Measurements from ENCODE around the gene CORO1C. TPM values are rescaled to one million over a fixed set of nuclear protein-coding genes. Genes with fewer than 3 reads are reported as not detected.

Gene CORO1C
- total and polyA plus RNA-seq, 4 donors = 23.2 to 58.6 (median 41.9) TPM

- no peak for DNase-seq (ENCODE audit: low spot score)
- 81% methylated on average over 11 of the region's 11 CpGs for WGBS
- H3K9ac ChIP-seq (ENCODE audit: low read depth in 1 of 2, low read length in 2 of 2) = no peak overlapping the region
- peaks cover 0 to 2% (median 0%) of the 10 kb centered on the region in 4 donors for H3K27me3 ChIP-seq (ENCODE audit: control insufficient read depth in 4 of 4, insufficient read depth in 4 of 4, low read length in 3 of 4)
- no peak overlapping the region for H3K4me3 ChIP-seq (ENCODE audit: low read depth in 1 of 3, low read length in 3 of 3)
- H3K4me1 ChIP-seq (ENCODE audit: control insufficient read depth in 4 of 4, insufficient read depth in 4 of 4, low read length in 3 of 4) = peaks cover 0 to 7% (median 2%) of the 10 kb centered on the region in 4 donors
- TF ChIP-seq, protein P1, sequence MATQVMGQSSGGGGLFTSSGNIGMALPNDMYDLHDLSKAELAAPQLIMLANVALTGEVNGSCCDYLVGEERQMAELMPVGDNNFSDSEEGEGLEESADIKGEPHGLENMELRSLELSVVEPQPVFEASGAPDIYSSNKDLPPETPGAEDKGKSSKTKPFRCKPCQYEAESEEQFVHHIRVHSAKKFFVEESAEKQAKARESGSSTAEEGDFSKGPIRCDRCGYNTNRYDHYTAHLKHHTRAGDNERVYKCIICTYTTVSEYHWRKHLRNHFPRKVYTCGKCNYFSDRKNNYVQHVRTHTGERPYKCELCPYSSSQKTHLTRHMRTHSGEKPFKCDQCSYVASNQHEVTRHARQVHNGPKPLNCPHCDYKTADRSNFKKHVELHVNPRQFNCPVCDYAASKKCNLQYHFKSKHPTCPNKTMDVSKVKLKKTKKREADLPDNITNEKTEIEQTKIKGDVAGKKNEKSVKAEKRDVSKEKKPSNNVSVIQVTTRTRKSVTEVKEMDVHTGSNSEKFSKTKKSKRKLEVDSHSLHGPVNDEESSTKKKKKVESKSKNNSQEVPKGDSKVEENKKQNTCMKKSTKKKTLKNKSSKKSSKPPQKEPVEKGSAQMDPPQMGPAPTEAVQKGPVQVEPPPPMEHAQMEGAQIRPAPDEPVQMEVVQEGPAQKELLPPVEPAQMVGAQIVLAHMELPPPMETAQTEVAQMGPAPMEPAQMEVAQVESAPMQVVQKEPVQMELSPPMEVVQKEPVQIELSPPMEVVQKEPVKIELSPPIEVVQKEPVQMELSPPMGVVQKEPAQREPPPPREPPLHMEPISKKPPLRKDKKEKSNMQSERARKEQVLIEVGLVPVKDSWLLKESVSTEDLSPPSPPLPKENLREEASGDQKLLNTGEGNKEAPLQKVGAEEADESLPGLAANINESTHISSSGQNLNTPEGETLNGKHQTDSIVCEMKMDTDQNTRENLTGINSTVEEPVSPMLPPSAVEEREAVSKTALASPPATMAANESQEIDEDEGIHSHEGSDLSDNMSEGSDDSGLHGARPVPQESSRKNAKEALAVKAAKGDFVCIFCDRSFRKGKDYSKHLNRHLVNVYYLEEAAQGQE (IDR thresholded peaks at IDR 0.05) = no peak
- no peak for TF ChIP-seq RAD21 (IDR thresholded peaks at IDR 0.05)
- no peak for TF ChIP-seq NR2F2 (IDR thresholded peaks at IDR 0.05)
- TF ChIP-seq, protein P2, sequence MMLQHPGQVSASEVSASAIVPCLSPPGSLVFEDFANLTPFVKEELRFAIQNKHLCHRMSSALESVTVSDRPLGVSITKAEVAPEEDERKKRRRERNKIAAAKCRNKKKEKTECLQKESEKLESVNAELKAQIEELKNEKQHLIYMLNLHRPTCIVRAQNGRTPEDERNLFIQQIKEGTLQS (IDR thresholded peaks at IDR 0.05) = no peak
- no peak for TF ChIP-seq HNF4A (conservative IDR thresholded peaks at IDR 0.05)
- no peak for TF ChIP-seq SP1 (IDR thresholded peaks at IDR 0.05)
- TF ChIP-seq HNF4G (IDR thresholded peaks at IDR 0.05) = no peak
- TF ChIP-seq EGR1 (IDR thresholded peaks at IDR 0.05; ENCODE audit: low read depth in 2 of 2) = no peak
- no peak for TF ChIP-seq YY1 (IDR thresholded peaks at IDR 0.05)
- no peak for TF ChIP-seq JUND (IDR thresholded peaks at IDR 0.05)
- TF ChIP-seq CTCF (IDR thresholded peaks at IDR 0.05; ENCODE audit: low read depth, low read length, missing input control) = no peak
- no peak for TF ChIP-seq FOXA2 (IDR thresholded peaks at IDR 0.05)
- TF ChIP-seq FOXA1 (IDR thresholded peaks at IDR 0.05) = no peak
- no peak for TF ChIP-seq TAF1 (conservative IDR thresholded peaks at IDR 0.05)
- no peak for TF ChIP-seq GABPA (IDR thresholded peaks at IDR 0.05 in 1 of 2, conservative IDR thresholded peaks at IDR 0.05 in 1 of 2)
- H3K36me3 ChIP-seq (ENCODE audit: control insufficient read depth in 4 of 4, insufficient read depth in 3 of 4, low read depth in 1 of 4, low read length in 3 of 4) = no peaks in the 10 kb centered on the region
- H3K9me3 ChIP-seq (ENCODE audit: control insufficient read depth in 4 of 4, low read length in 3 of 4) = no peaks in the 10 kb centered on the region
- H3K27ac ChIP-seq (ENCODE audit: low read depth in 1 of 2, low read length in 2 of 2) = no peak overlapping the region
Observed at GRCh38 chr12:108638997-108639822, 92.1 kb downstream of the CORO1C start.

- Histone ChIP-seq H3K4me3 (ENCODE audit: low read depth in 1 of 3, low read length in 3 of 3) (no peak overlapping the region), H3K9ac (ENCODE audit: low read depth in 1 of 2, low read length in 2 of 2) (no peak overlapping the region), H3K27me3 (ENCODE audit: control insufficient read depth in 4 of 4, insufficient read depth in 4 of 4, low read length in 3 of 4) (peaks cover 0 to 2% (median 0%) of the 10 kb centered on the region in 4 donors), H3K9me3 (ENCODE audit: control insufficient read depth in 4 of 4, low read length in 3 of 4) (no peaks in the 10 kb centered on the region), H3K36me3 (ENCODE audit: control insufficient read depth in 4 of 4, insufficient read depth in 3 of 4, low read depth in 1 of 4, low read length in 3 of 4) (no peaks in the 10 kb centered on the region), H3K4me1 (ENCODE audit: control insufficient read depth in 4 of 4, insufficient read depth in 4 of 4, low read length in 3 of 4) (no peaks in the 10 kb centered on the region), H3K27ac (ENCODE audit: low read depth in 1 of 2, low read length in 2 of 2) (no peak overlapping the region)
- WGBS = 45% methylated on average over 18 of the region's 18 CpGs
- no peak for DNase-seq (ENCODE audit: low spot score)
- TF ChIP-seq RAD21 (IDR thresholded peaks at IDR 0.05) = no peak
- no peak for TF ChIP-seq TAF1 (conservative IDR thresholded peaks at IDR 0.05)
- no peak for TF ChIP-seq EGR1 (IDR thresholded peaks at IDR 0.05; ENCODE audit: low read depth in 2 of 2)
- TF ChIP-seq RXRA (IDR thresholded peaks at IDR 0.05) = no peak
- TF ChIP-seq HNF4G (IDR thresholded peaks at IDR 0.05) = no peak
- TF ChIP-seq, protein P1 (IDR thresholded peaks at IDR 0.05) = no peak
- TF ChIP-seq FOXA2 (IDR thresholded peaks at IDR 0.05) = no peak
- no peak for TF ChIP-seq HNF4A (conservative IDR thresholded peaks at IDR 0.05)
- no peak for TF ChIP-seq CTCF (IDR thresholded peaks at IDR 0.05; ENCODE audit: low read depth, low read length, missing input control)
- no peak for TF ChIP-seq NR2F2 (IDR thresholded peaks at IDR 0.05)
Observed at GRCh38 chr12:108638141-108638827, 93.0 kb downstream of the CORO1C start.

Measured in liver (tissue), 9 donors.